H9 (cell line): Measurements from ENCODE around the gene ACP2. TPM values are rescaled to one million over a fixed set of nuclear protein-coding genes. Genes with fewer than 3 reads are reported as not detected.

ENCODE experiments used
- DNase-seq: peaks from one replicate; pipeline ENCODE4 v3.0.0-alpha.2; 2017
- H2AFZ ChIP-seq: one replicate; pipeline ENCODE4 v1.6.1; 2013; ENCODE audit warnings: mild to moderate bottlenecking, low read length, control low read depth, moderate library complexity
- H2AK5ac ChIP-seq: 2 replicates; pipeline ENCODE4 v1.6.1; 2013; ENCODE audit warnings: low read length, control low read depth, mixed read lengths; ENCODE audit not compliant: insufficient read length
- H2BK120ac ChIP-seq: one replicate; pipeline ENCODE4 v1.6.1; 2013; ENCODE audit warnings: low read depth, mild to moderate bottlenecking, low read length, control low read depth, inconsistent platforms; ENCODE audit not compliant: poor library complexity, severe bottlenecking
- H2BK12ac ChIP-seq: 2 replicates; pipeline ENCODE4 v1.6.1; 2013; ENCODE audit warnings: low read length, control low read depth, mixed read lengths, low read depth; ENCODE audit not compliant: insufficient read length
- H2BK15ac ChIP-seq: 2 replicates; pipeline ENCODE4 v1.6.1; 2013; ENCODE audit warnings: low read depth, low read length, control low read depth
- H2BK20ac ChIP-seq: one replicate; pipeline ENCODE4 v1.6.1; 2013; ENCODE audit warnings: low read depth, mild to moderate bottlenecking, low read length, control low read depth, inconsistent platforms; ENCODE audit not compliant: poor library complexity, severe bottlenecking
- H2BK5ac ChIP-seq: 2 replicates; pipeline ENCODE4 v1.6.1; 2013; ENCODE audit warnings: low read length, control low read depth, mixed read lengths; ENCODE audit not compliant: insufficient read length
- H3K14ac ChIP-seq: 2 replicates; pipeline ENCODE4 v1.6.1; 2013; ENCODE audit warnings: low read length, control low read depth; ENCODE audit not compliant: insufficient read depth
- H3K18ac ChIP-seq: 2 replicates; pipeline ENCODE4 v1.6.1; 2013; ENCODE audit warnings: low read depth, mild to moderate bottlenecking, mixed read lengths, low read length, control low read depth; ENCODE audit not compliant: insufficient read length
- H3K23ac ChIP-seq: 2 replicates; pipeline ENCODE4 v1.6.1; 2013; ENCODE audit warnings: low read length, control low read depth, mixed read lengths, low read depth; ENCODE audit not compliant: insufficient read length
- H3K23me2 ChIP-seq: 2 replicates; pipeline ENCODE4 v1.6.1; 2013; ENCODE audit warnings: low read depth, mild to moderate bottlenecking, mixed read lengths, low read length, control low read depth; ENCODE audit not compliant: insufficient read length, poor library complexity, severe bottlenecking
- H3K27ac ChIP-seq: 2 replicates; pipeline ENCODE4 v1.5.1; 2013; ENCODE audit warnings: low read length, control low read depth, mixed read lengths, low read depth; ENCODE audit not compliant: insufficient read length
- H3K27me3 ChIP-seq: 2 replicates; pipeline ENCODE4 v1.6.1; 2013; ENCODE audit warnings: low read length, control low read depth, inconsistent platforms; ENCODE audit not compliant: insufficient read depth
- H3K4ac ChIP-seq: 2 replicates; pipeline ENCODE4 v1.6.1; 2013; ENCODE audit warnings: low read depth, mild to moderate bottlenecking, control low read depth, inconsistent platforms, low read length, moderate library complexity
- H3K4me1 ChIP-seq: 2 replicates; pipeline ENCODE4 v1.6.1; 2013; ENCODE audit warnings: low read length, control low read depth, inconsistent platforms; ENCODE audit not compliant: insufficient read depth
- H3K4me2 ChIP-seq: 2 replicates; pipeline ENCODE4 v1.6.1; 2013; ENCODE audit warnings: low read length, control low read depth, mixed read lengths; ENCODE audit not compliant: insufficient read length, insufficient read depth
- H3K56ac ChIP-seq: 2 replicates; pipeline ENCODE4 v1.6.1; 2013; ENCODE audit warnings: low read depth, mild to moderate bottlenecking, mixed read lengths, low read length, control low read depth; ENCODE audit not compliant: insufficient read length
- H3K79me1 ChIP-seq: 2 replicates; pipeline ENCODE4 v1.6.1; 2013; ENCODE audit warnings: low read depth, mild to moderate bottlenecking, moderate library complexity, low read length, control low read depth, inconsistent platforms; ENCODE audit not compliant: insufficient read depth, poor library complexity, severe bottlenecking
- H3K79me2 ChIP-seq: 2 replicates; pipeline ENCODE4 v1.6.1; 2013; ENCODE audit warnings: low read length, control low read depth, inconsistent platforms; ENCODE audit not compliant: insufficient read depth
- H3K9ac ChIP-seq: 2 replicates; pipeline ENCODE4 v1.6.1; 2013; ENCODE audit warnings: low read length, control low read depth, mixed read lengths; ENCODE audit not compliant: insufficient read length; ENCODE audit errors: extremely low read depth
- H3K9me3 ChIP-seq: one replicate; pipeline ENCODE4 v1.6.1; 2013; ENCODE audit warnings: low read depth, low read length, inconsistent platforms; ENCODE audit not compliant: control insufficient read depth
- H3T11ph ChIP-seq: one replicate; pipeline ENCODE4 v1.6.1; 2013; ENCODE audit warnings: mild to moderate bottlenecking, low read length, control low read depth, inconsistent platforms
- H4K20me1 ChIP-seq: one replicate; pipeline ENCODE4 v1.6.1; 2013; ENCODE audit not compliant: control insufficient read depth, insufficient read length, insufficient read depth
- H4K5ac ChIP-seq: 2 replicates; pipeline ENCODE4 v1.6.1; 2013; ENCODE audit warnings: low read depth, mild to moderate bottlenecking, mixed read lengths, low read length, control low read depth; ENCODE audit not compliant: insufficient read length
- H4K8ac ChIP-seq: replicated peaks from 2 replicates; pipeline ENCODE4 v1.6.1; 2013; ENCODE audit warnings: low read length, control low read depth, mixed read lengths, low read depth; ENCODE audit not compliant: insufficient read length
- H4K91ac ChIP-seq: 2 replicates; pipeline ENCODE4 v1.6.1; 2013; ENCODE audit warnings: low read depth, mild to moderate bottlenecking, moderate library complexity, mixed read lengths, low read length, control low read depth; ENCODE audit not compliant: insufficient read length
- H3K27ac Mint-ChIP-seq, 3 experiments: 2 replicates in 2 of 3; 3 replicates in 1 of 3; pipeline ENCODE4 v1.8.0; 2020 to 2021; ENCODE audit warnings: mixed read lengths in 3 of 3, mild to moderate bottlenecking in 1 of 3, moderate library complexity in 1 of 3
- H3K27me3 Mint-ChIP-seq: 2 replicates; pipeline ENCODE4 v1.8.0; 2021; ENCODE audit warnings: low read depth, mild to moderate bottlenecking, moderate library complexity, mixed read lengths
- H3K36me3 Mint-ChIP-seq, 3 experiments: 2 replicates in 2 of 3; 3 replicates in 1 of 3; pipeline ENCODE4 v1.8.0; 2020 to 2021; ENCODE audit warnings: low read depth in 3 of 3, mixed read lengths in 3 of 3; ENCODE audit not compliant: insufficient read depth in 1 of 3
- H3K4me1 Mint-ChIP-seq, 2 experiments: 2 replicates each; pipeline ENCODE4 v1.8.0; 2020; ENCODE audit warnings: mixed read lengths in 2 of 2
- H3K4me3 Mint-ChIP-seq, 2 experiments: 2 replicates in 1 of 2; 3 replicates in 1 of 2; pipeline ENCODE4 v1.8.0; 2020 to 2021; ENCODE audit warnings: mild to moderate bottlenecking in 2 of 2, mixed read lengths in 2 of 2, moderate library complexity in 1 of 2
- H3K9me3 Mint-ChIP-seq, 2 experiments: 2 replicates in 1 of 2; 3 replicates in 1 of 2; pipeline ENCODE4 v1.8.0; 2020; ENCODE audit warnings: mild to moderate bottlenecking in 2 of 2, mixed read lengths in 2 of 2, moderate library complexity in 1 of 2
- CTCF ChIP-seq: fragments of 200-600 bp; sonication (generic); conservative IDR thresholded peaks from 3 replicates; pipeline ENCODE4 v1.8.0; 2021; ENCODE audit warnings: antibody characterized with exemption, mild to moderate bottlenecking
- WGBS: extraction: QIAGEN DNeasy Blood & Tissue Kit; methylation state at CpG from one replicate; pipeline ENCODE4 v1.1.7; 2013; ENCODE audit warnings: missing lambda C conversion rate, low lambda C conversion rate, mixed read lengths; ENCODE audit not compliant: insufficient read length; ENCODE audit errors: extremely low coverage; 5-methylcytosine and 5-hydroxymethylcytosine counted together
- total RNA-seq: library from RNA; stranded (reverse); gene quantifications from 2 replicates; pipeline ENCODE4 v1.2.1, GENCODE V29; 2021

ACP2 gene
- total RNA-seq, 1 experiment from 2014 or later, result 29.5 TPM

- H4K8ac ChIP-seq, result no peak overlapping the region
- H4K5ac ChIP-seq, result no peak overlapping the region
- H3K4me3 Mint-ChIP-seq, result no peak overlapping the region
- H3K27me3 ChIP-seq, result no peaks in the 10 kb centered on the region
- no peak overlapping the region for H3K4ac ChIP-seq
- no peak for DNase-seq
- no peak for TF ChIP-seq CTCF
- no peaks in the 10 kb centered on the region for H3K9me3 ChIP-seq
- H3K27ac ChIP-seq, result no peak overlapping the region
- no peak overlapping the region for H3T11ph ChIP-seq
- no peak overlapping the region for H3K56ac ChIP-seq
- no peak overlapping the region for H2BK15ac ChIP-seq
- H2AFZ ChIP-seq, result no peak overlapping the region
- no peak overlapping the region for H3K9ac ChIP-seq
- no peaks in the 10 kb centered on the region for H3K27me3 Mint-ChIP-seq
- H3K9me3 Mint-ChIP-seq, result no peaks in the 10 kb centered on the region
- H3K23me2 ChIP-seq, result peaks cover 6% of the 10 kb centered on the region
- no peaks in the 10 kb centered on the region for H3K79me1 ChIP-seq
- H3K4me1 Mint-ChIP-seq, result peaks cover 22 to 23% of the 10 kb centered on the region in 2 experiments
- WGBS, result no CpG with 5 or more reads among the region's 4 CpGs
- H4K91ac ChIP-seq, result no peak overlapping the region
- H2BK20ac ChIP-seq, result no peak overlapping the region
- no peak overlapping the region for H2BK120ac ChIP-seq
- no peaks in the 10 kb centered on the region for H4K20me1 ChIP-seq
- H2BK12ac ChIP-seq, result no peak overlapping the region
- peaks cover 0 to 6% (median 0%) of the 10 kb centered on the region in 3 experiments; a peak in 3 of 7 replicates for H3K36me3 Mint-ChIP-seq
- H2AK5ac ChIP-seq, result no peak overlapping the region
- H3K18ac ChIP-seq, result no peak overlapping the region
- H3K14ac ChIP-seq, result no peak overlapping the region
- no peaks in the 10 kb centered on the region for H3K79me2 ChIP-seq
- H3K4me1 ChIP-seq, result peaks cover 7% of the 10 kb centered on the region; the same call in 1 of the 2 replicates
- no peak overlapping the region for H3K23ac ChIP-seq
- 0 out of 7 replicates have a peak overlapping the region, but pooled peaks of 1 of the 3 experiments have one; percentile 32 for H3K27ac Mint-ChIP-seq
- H2BK5ac ChIP-seq, result no peak overlapping the region
- no peak overlapping the region for H3K4me2 ChIP-seq
Observed at GRCh38 chr11:47264521-47264920, 15.9 kb upstream of the ACP2 start.
